ENCODE measurements around the gene BTBD19.
"Not testable (repeated sequence)": the region's sequence is repeated elsewhere in the genome, so short reads cannot be mapped to it uniquely, and the experiment has no call there.

Gene BTBD19

DNA sequence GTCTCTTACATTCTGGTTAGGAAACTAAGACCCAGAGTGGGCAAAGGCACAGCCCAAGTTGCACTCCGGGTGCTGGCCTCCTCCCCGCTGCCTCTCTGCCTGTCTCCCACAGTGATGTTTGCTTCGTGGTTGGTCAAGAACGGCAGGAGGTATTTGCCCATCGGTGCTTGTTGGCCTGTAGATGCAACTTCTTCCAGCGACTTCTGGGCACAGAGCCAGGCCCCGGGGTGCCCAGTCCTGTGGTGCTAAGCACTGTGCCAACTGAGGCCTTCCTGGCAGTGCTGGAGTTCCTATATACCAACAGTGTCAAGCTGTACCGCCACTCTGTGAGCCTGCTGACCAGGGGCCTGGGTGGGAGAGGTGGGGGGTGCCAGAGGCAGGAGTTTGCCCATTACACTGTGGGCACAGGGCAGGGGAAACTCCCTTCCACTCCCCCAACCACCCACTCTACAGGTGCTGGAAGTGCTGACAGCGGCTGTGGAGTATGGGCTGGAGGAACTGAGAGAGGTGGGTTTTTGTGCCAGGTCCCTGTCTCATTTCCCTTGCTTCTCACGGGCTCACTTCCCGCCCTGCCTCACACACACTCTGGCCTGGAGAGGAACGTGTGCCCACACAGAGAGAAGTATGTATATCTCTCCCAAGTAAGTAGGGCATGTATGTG is 1.9 kb downstream of the BTBD19 start:
- DNase-seq: no peak

GRCh38 chr1:44810762-44811105 is 2.4 kb downstream of the BTBD19 start:
- DNase-seq: not testable (repeated sequence)

DNA sequence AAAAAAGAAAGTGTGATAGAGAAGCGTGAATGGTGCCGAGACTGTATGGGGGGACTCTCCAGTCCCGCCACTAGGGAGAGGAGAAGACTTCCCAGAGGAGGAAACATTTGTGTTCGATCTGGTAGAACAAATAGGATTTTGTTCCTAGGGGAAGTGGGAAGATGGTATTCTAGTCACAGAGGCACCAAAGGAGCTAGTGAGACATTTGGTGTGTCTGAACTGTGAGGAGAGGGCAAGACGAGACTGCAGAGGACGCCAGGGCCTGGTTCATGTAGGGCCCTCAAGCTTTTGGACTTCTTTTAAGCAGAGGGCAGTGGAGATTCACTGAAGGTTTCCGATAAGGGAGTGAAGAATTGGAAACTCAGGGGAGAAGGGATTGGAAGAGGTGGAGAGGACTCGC is 2.9 kb downstream of the BTBD19 start:
- no peak for DNase-seq

- no peak for DNase-seq
These were observed 4.7 kb downstream of the BTBD19 start for GRCh38 chr1:44812822-44813543.

GRCh38 chr1:44815926-44816325 is 7.6 kb downstream of the BTBD19 start:
- DNase-seq: not testable (repeated sequence)

- DNase-seq: no peak
These were observed 9.0 kb downstream of the BTBD19 start for GRCh38 chr1:44817307-44817706.

DNA sequence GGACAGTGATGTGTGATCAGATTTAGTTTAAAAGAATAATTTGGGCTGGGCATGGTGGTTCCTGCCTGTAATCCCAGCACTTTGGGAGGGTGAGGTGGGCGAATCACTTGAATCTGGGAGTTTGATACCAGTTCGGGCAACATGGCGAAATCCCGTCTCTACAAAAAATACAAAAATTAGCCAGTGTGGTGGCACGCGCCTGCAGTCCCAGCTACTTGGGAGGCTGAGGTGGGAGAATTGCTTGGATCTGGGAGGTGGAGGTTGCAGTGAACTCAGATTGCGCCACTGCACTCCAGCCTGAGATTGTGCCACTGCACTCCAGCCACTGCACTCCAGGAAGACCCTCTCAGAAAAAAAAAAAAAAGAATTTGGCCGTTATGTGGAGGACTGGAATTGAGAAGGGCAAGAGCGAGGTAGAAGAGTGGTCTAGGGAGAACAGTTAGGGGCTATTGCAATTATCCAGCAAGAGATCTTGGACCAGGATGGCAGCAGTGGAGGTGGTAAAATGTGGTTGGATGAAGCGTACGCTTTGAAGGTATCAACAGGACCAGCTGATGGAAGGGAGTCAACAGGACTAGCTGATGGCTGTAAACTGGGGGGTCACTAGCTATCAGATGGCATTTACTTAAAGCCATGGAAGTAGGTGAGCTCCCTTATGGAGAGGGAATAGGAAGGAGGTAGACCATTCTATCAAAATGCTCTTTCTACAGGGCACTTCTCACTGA is 9.6 kb downstream of the BTBD19 start:
- DNase-seq: no peak

DNA sequence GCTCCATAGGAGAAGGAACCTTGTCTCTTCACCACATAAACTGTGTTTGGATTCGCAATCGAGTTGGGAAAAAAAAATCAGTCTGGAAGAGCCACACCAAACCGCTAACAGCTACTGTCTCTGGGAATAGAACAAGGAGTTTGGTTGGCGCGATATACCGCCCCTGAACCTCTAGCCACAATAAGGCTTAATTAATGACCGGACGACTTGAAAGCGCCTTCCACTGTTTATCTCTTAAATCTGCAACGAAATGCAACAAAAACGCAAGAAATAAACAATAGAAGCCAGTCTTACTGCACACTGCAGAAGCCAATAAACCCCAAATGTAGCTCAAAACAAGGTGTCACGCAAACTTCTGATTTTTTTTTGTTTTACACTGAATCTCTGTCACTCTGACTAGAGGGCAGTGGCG is 10.9 kb downstream of the BTBD19 start:
- DNase-seq: no peak

DNA sequence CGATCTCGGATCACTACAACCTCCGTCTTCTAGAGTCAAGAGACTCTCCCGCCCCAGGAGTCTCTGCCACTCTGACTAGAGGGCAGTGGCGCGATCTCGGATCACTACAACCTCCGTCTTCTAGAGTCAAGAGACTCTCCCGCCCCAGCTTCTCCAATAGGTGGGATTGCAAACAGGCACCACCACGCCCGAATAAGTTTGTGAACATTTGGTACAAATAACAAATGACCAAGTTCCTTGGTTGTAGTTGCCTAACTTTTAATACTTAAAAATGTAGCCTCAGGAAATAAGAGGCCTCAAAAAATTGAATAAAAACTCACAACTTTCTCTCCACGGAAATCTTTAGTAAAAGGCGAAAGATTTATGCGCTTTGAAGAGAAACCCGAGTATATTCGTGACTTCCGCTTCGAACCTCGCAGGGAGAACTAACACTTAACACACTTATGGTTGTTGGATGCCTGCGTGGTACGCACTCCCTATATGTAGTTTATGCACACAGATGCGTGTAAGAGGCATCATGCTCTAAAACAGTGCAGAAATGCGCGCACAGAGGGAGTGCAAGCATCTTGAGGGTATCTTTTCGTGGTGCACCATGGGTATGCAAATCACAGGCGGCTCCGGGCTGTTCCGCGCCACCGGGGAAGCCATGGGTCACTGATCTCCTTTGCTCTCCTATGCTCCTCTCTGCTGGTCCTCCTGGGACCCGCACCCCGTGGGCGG is 11.4 kb downstream of the BTBD19 start:
- peak; percentile 86 for DNase-seq

DNA sequence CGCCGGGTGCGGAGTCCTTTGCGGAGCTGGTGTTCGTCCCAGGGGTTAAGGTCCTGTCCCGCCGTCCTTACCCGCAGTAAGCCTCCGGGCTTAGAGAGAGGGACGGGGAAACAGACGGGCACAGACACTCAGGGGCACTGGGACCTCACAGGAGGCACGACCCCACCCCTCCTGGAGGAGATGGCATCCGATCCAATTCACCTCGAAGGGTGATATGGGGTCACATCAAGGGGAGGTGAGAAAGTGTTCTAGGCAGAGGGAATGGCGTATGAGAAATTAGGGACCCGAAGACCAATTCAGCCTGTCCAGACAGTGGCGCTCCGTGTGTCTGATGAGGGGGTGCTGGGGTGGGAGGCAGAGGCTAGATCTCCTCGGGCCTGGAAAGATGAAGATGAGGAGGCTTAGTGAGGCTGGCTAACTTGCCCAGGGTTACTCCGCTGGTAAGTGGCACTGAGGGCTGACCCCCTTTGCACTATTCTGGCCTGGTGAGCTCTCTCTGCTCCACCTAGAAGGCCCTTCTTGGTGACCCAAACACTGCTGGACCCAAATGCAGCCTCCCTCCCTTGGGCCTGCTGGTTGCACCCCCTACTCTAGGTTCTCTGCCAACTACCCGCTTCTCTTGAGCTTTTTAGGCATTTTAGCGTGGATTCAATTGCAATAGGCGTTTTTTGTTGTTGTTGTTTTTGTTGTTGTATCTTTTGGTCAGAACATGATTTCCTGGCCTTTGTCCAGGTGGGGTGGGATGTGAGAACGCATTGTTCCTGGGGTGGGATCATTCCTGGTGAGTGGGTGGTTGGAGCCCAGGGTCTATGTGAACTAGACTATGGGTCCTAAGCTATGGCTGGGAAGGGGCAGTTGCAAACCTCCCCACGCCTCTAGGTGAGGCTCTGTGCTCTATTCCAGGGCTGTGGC is 12.3 kb downstream of the BTBD19 start:
- DNase-seq: no peak

GRCh38 chr1:44821240-44821715 is 13.0 kb downstream of the BTBD19 start:
- no peak for DNase-seq

GRCh38 chr1:44822131-44822701 is 13.9 kb downstream of the BTBD19 start:
- DNase-seq: no peak

GRCh38 chr1:44822981-44823451 is 14.7 kb downstream of the BTBD19 start:
- DNase-seq: no peak

- DNase-seq: not testable (repeated sequence)
These were observed 16.1 kb downstream of the BTBD19 start for GRCh38 chr1:44824392-44824791.

DNA sequence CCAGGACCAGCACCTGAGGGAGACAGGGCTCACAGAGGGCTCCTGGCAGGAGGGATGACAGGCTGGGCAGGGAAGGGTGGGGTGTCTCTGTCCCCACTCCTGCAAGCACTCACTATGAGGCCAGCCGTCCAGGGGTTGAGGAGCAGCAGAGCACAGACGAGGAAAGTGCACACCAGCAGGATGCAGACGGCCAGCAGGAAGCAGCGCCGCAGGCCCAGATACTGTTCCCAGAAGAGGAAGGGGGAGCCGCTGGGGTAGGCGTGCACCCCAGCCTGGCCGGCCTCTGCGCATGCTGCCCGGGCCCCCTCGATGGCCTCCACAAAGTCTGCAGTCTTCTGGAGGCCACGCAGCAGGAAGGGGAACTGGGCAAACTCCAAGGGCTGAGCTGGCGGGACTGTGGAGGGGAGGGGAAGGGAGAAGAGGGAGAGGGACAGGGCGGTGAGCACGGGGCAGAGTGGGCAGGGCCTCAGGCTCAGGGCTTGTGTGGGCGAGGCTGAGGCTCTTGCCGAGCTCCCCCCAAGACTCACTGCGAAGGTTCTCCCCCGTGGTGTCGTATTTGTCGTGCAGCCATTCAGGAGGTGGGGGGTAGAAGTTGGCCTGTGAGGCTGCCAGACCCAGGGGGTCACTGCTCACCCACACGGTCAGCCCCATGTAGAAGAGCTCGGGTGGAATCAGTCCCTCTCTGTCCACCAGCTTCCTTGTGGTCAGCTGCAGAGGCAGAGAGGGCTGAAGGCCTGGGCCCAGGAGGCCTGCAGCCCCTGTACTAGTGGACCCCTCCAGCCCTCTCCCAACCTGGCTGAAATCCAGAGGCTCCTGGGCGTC is 18.3 kb downstream of the BTBD19 start:
- no peak for DNase-seq

DNA sequence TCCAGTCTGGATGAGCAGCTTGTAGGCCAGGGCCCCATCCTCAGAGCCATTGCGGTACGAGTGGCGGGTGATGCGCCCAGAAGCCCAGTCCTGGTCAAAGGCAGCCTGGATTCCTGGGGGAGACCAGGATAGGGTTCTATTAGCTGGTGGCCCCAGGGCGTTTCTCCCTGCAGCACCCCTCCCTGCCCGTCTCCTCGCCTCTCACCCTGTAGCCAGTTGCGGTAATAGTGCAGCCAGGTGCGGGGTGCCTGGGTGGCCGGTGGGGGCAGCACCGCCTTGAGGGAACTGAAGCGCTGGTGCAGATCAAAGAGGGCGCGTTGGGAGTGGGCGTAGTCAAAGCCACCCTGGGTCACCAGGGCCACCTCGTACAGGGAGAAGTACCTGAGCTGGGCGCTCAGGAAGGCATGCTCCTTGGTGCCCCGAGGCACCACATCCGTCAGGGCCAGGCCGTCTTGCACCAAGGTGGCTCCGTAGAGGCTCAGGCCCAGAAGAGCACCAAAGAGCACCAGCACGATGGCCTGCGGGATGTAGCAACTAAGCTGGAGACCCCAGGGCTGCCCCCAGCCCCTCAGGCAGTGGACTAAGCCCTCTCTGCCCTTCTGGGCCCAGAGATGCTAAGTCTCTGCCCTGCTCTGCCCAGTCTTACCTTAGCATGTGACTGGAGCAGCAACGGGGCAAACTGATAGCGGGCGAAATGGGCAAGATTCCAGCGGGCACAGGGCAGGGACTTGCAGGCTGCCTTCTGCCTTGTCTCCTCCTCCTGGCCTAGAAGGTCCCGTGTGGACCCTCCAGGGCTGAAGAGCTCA is 19.1 kb downstream of the BTBD19 start:
- no peak for DNase-seq

GRCh38 chr1:44828003-44828651 is 19.8 kb downstream of the BTBD19 start:
- DNase-seq: no peak

GRCh38 chr1:44828841-44829440 is 20.6 kb downstream of the BTBD19 start:
- no peak for DNase-seq

Data from NK-92 treated with Interleukin-12 subunit alpha and Interleukin-12 subunit beta, amount 100 ng/mL, for 24 hours (cell line).